IMR-90 (cell line): Measurements from ENCODE around the gene AUH. TPM values are rescaled to one million over a fixed set of nuclear protein-coding genes. Genes with fewer than 3 reads are reported as not detected.

Experiments used
- ATAC-seq: fragments of 200-7000 bp; cut with Tn5 transposase; 2 replicates; pipeline ENCODE4 v1.9.1; 2020; ENCODE audit warnings: low read depth, mild to moderate bottlenecking, moderate library complexity
- BruUV-seq: library from RNA; stranded (reverse); fragments of 400-500 nt; replicated peaks from 2 replicates; lab custom pipeline; 2021; lab: Mats Ljungman, UMichigan
- CTCF ChIA-PET: fragments of 300-600 bp; formaldehyde crosslinking; extraction: SDS; loops from one replicate; lab custom pipeline; 2021; ENCODE audit warnings: antibody characterized with exemption; lab: Yijun Ruan, JAX
- POLR2A ChIA-PET: fragments of 300-600 bp; sonication (Branson Sonifier 250); formaldehyde crosslinking; loops from one replicate; lab custom pipeline; 2022; ENCODE audit warnings: antibody characterized with exemption; ENCODE audit not compliant: unreplicated experiment; lab: Charles Lee
- DNase-seq: peaks from one replicate; pipeline ENCODE4 v3.0.0; 2013
- H2AFZ ChIP-seq: replicated peaks from 2 replicates; pipeline ENCODE3; 2013; ENCODE audit warnings: low read length, mild to moderate bottlenecking; ENCODE audit not compliant: poor library complexity
- H2AK5ac ChIP-seq: 2 replicates; pipeline ENCODE4 v1.6.1; 2013; ENCODE audit warnings: low read depth, low read length, inconsistent platforms
- H2AK9ac ChIP-seq: replicated peaks from 2 replicates; pipeline ENCODE3; 2013; ENCODE audit warnings: mild to moderate bottlenecking, low read depth, low read length, moderate library complexity; ENCODE audit not compliant: poor library complexity
- H2BK120ac ChIP-seq: 2 replicates; pipeline ENCODE4 v1.6.1; 2013; ENCODE audit warnings: low read depth, low read length, inconsistent platforms
- H2BK15ac ChIP-seq: 3 replicates; pipeline ENCODE4 v1.6.1; 2013; ENCODE audit warnings: low read depth, low read length, inconsistent platforms
- H2BK20ac ChIP-seq: 2 replicates; pipeline ENCODE4 v1.6.1; 2013; ENCODE audit warnings: low read depth, mild to moderate bottlenecking, inconsistent platforms, low read length, moderate library complexity
- H2BK5ac ChIP-seq: 2 replicates; pipeline ENCODE4 v1.6.1; 2013; ENCODE audit warnings: mild to moderate bottlenecking, low read depth, low read length, inconsistent platforms; ENCODE audit not compliant: poor library complexity, severe bottlenecking
- H3K14ac ChIP-seq: replicated peaks from 2 replicates; pipeline ENCODE4 v1.6.1; 2013; ENCODE audit warnings: low read depth, low read length, inconsistent platforms
- H3K18ac ChIP-seq: 2 replicates; pipeline ENCODE4 v1.6.1; 2013; ENCODE audit warnings: low read depth, low read length, control low read depth
- H3K23ac ChIP-seq: 2 replicates; pipeline ENCODE4 v1.6.1; 2013; ENCODE audit warnings: low read depth, low read length, inconsistent platforms
- H3K27ac ChIP-seq: 2 replicates; pipeline ENCODE4 v1.5.1; 2013; ENCODE audit warnings: mild to moderate bottlenecking, control low read depth, low read length; ENCODE audit not compliant: insufficient read depth
- H3K27me3 ChIP-seq: 2 replicates; pipeline ENCODE4 v1.6.1; 2013; ENCODE audit warnings: low read length; ENCODE audit not compliant: control insufficient read depth, insufficient read depth
- H3K36me3 ChIP-seq: 2 replicates; pipeline ENCODE4 v1.6.1; 2013; ENCODE audit warnings: low read length, mixed read lengths; ENCODE audit not compliant: control insufficient read depth, insufficient read depth
- H3K4ac ChIP-seq: 2 replicates; pipeline ENCODE4 v1.6.1; 2013; ENCODE audit warnings: low read depth, low read length, inconsistent platforms
- H3K4me1 ChIP-seq: 2 replicates; pipeline ENCODE4 v1.6.1; 2013; ENCODE audit warnings: low read length, mixed read lengths; ENCODE audit not compliant: control insufficient read depth, insufficient read depth
- H3K4me2 ChIP-seq: 2 replicates; pipeline ENCODE4 v1.6.1; 2013; ENCODE audit warnings: low read depth, mild to moderate bottlenecking, control low read depth, low read length, moderate library complexity
- H3K4me3 ChIP-seq: 2 replicates; pipeline ENCODE4 v1.5.1; 2013; ENCODE audit warnings: low read depth, mild to moderate bottlenecking, control low read depth, low read length, moderate library complexity; ENCODE audit not compliant: insufficient read depth
- H3K56ac ChIP-seq: 2 replicates; pipeline ENCODE4 v1.6.1; 2013; ENCODE audit warnings: low read length, inconsistent platforms; ENCODE audit not compliant: insufficient read depth; ENCODE audit errors: extremely low read depth
- H3K79me1 ChIP-seq, 2 experiments: 2 replicates each; pipeline ENCODE4 v1.6.1; 2013; ENCODE audit warnings: low read length in 2 of 2, inconsistent platforms in 1 of 2, low read depth in 1 of 2
- H3K9ac ChIP-seq: 2 replicates; pipeline ENCODE4 v1.6.1; 2013; ENCODE audit warnings: low read depth, low read length, control low read depth
- H3K9me1 ChIP-seq: 2 replicates; pipeline ENCODE4 v1.6.1; 2013; ENCODE audit warnings: low read length, inconsistent platforms; ENCODE audit not compliant: insufficient read depth
- H3K9me3 ChIP-seq: 2 replicates; pipeline ENCODE4 v1.6.1; 2013; ENCODE audit warnings: low read length; ENCODE audit not compliant: control insufficient read depth, insufficient read depth
- H4K20me1 ChIP-seq: 2 replicates; pipeline ENCODE4 v1.6.1; 2013; ENCODE audit warnings: low read length, inconsistent platforms; ENCODE audit not compliant: insufficient read depth
- H4K5ac ChIP-seq: 2 replicates; pipeline ENCODE4 v1.6.1; 2013; ENCODE audit warnings: mild to moderate bottlenecking, low read depth, low read length, control low read depth
- H4K8ac ChIP-seq, 2 experiments: 2 replicates each; pipeline ENCODE4 v1.6.1; 2013; ENCODE audit warnings: low read depth in 2 of 2, low read length in 2 of 2, control low read depth in 1 of 2, inconsistent platforms in 1 of 2
- H4K91ac ChIP-seq: 2 replicates; pipeline ENCODE4 v1.6.1; 2013; ENCODE audit warnings: low read depth, low read length, inconsistent platforms; ENCODE audit not compliant: insufficient read depth
- BHLHE40 ChIP-seq: fragments of 150-350 bp; IDR thresholded peaks from 2 replicates; pipeline ENCODE4 v1.6.1; 2016; ENCODE audit warnings: mild to moderate bottlenecking, low read depth, low read length
- CEBPB ChIP-seq: IDR thresholded peaks from 2 replicates; pipeline ENCODE4 v1.6.1; 2012; ENCODE audit warnings: low read depth, low read length, improper control_type of control experiment
- CHD1 ChIP-seq: IDR thresholded peaks from 2 replicates; pipeline ENCODE4 v1.6.1; 2012; ENCODE audit warnings: low read depth, low read length, improper control_type of control experiment
- FOS ChIP-seq: fragments of 150-350 bp; IDR thresholded peaks from 2 replicates; pipeline ENCODE4 v1.6.1; 2016; ENCODE audit warnings: low read depth, low read length
- MAFK ChIP-seq: IDR thresholded peaks from 2 replicates; pipeline ENCODE4 v1.6.1; 2012; ENCODE audit warnings: low read depth, low read length, improper control_type of control experiment
- MAZ ChIP-seq: IDR thresholded peaks from 2 replicates; pipeline ENCODE4 v1.6.1; 2012; ENCODE audit warnings: low read depth, mild to moderate bottlenecking, low read length, improper control_type of control experiment, moderate library complexity, borderline replicate concordance
- NFE2L2 ChIP-seq: fragments of 150-350 bp; IDR thresholded peaks from 2 replicates; pipeline ENCODE4 v1.6.1; 2016; ENCODE audit warnings: low read depth, mild to moderate bottlenecking, low read length
- POLR2A ChIP-seq: IDR thresholded peaks from 2 replicates; pipeline ENCODE4 v1.6.1; 2012; ENCODE audit warnings: mild to moderate bottlenecking, low read depth, low read length
- RAD21 ChIP-seq: IDR thresholded peaks from 2 replicates; pipeline ENCODE4 v1.6.1; 2012; ENCODE audit warnings: low read length, improper control_type of control experiment
- RCOR1 ChIP-seq: IDR thresholded peaks from 2 replicates; pipeline ENCODE4 v1.6.1; 2012; ENCODE audit warnings: mild to moderate bottlenecking, low read length, improper control_type of control experiment; ENCODE audit not compliant: insufficient replicate concordance
- RFX5 ChIP-seq: IDR thresholded peaks from 2 replicates; pipeline ENCODE4 v1.8.0; 2012; ENCODE audit warnings: low read depth, mild to moderate bottlenecking, low read length, moderate library complexity
- SMC3 ChIP-seq: fragments of 150-350 bp; IDR thresholded peaks from 2 replicates; pipeline ENCODE4 v1.6.1; 2016; ENCODE audit warnings: low read depth, mild to moderate bottlenecking, antibody characterized with exemption, low read length, moderate library complexity
- dilution Hi-C: fragments of 300-500 bp; cut with HindIII; formaldehyde crosslinking; loops from one replicate; pipeline ENCODE4 v1.14.3; 2018; ENCODE audit warnings: low sequenced_read_pairs; ENCODE audit not compliant: unreplicated experiment
- in situ Hi-C: fragments of 300-500 bp; cut with MboI; formaldehyde crosslinking; loops from 3 replicates; pipeline ENCODE4 v1.14.3; 2019; ENCODE audit warnings: low sequenced_read_pairs, inconsistent platforms, mixed read lengths
- intact Hi-C: fragments of 100-400 bp; cut with micrococcal nuclease; formaldehyde crosslinking; loops from 2 replicates; pipeline ENCODE4 v1.10.0; 2022
- polyA plus RNA-seq, 3 experiments: library from polyadenylated mRNA; depleted of rRNA; stranded (reverse); fragments of >200 nt; gene quantifications; 2 replicates each; pipeline ENCODE4 v1.2.3, GENCODE V29; 2012; ENCODE audit warnings: low replicate concordance in 1 of 3
- total RNA-seq: library from RNA; depleted of rRNA; stranded (reverse); fragments of >200 nt; gene quantifications from 2 replicates; pipeline ENCODE4 v1.2.3, GENCODE V29; 2012
- TF ChIP-seq, protein P1 (sequence below): fragments of 150-350 bp; IDR thresholded peaks from 2 replicates; pipeline ENCODE4 v1.6.1; 2016; ENCODE audit warnings: low read depth, mild to moderate bottlenecking, low read length, moderate library complexity, borderline replicate concordance
- TF ChIP-seq, protein P2 (sequence below): conservative IDR thresholded peaks from 2 replicates; pipeline ENCODE4 v1.5.1; 2012; ENCODE audit warnings: mild to moderate bottlenecking, low read depth, low read length, improper control_type of control experiment

AUH gene
- total and polyA plus RNA-seq, 2 of the 4 experiments (the other 2 are of a cell fraction), result 5.9 to 8.1 TPM

DNA sequence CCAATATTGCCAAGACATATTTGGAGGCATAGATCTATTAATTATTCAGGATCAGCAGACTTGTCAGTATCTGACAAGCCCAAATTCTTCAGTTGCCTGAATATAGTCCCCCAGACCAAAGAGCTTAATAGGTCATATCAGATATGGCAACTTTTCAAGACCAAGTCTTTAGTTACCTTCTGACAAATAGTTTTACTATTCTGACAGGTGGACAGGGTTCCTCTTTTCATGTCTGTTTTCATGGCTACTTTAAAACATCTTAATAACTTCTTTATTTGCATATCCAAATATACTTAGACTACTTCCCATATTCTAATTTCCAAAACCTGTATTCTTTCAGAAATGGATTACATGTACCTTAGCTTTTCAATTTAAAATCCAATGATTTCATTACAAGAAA is 65.4 kb downstream of the AUH start:
- dilution Hi-C loops, result no loop called here
- BruUV-seq, result no TSS peak
- Histone ChIP-seq H3K9me1 (peaks cover 10% of the 10 kb centered on the region), H3K4me3 (no peak overlapping the region), H2AFZ (no peak overlapping the region), H2BK20ac (no peak overlapping the region), H3K14ac (no peak overlapping the region), H3K9ac (no peak overlapping the region), H3K4ac (no peak overlapping the region), H3K9me3 (no peaks in the 10 kb centered on the region), H2AK5ac (no peak overlapping the region), H3K79me1 (peaks cover 11 to 32% of the 10 kb centered on the region in 2 experiments), H3K4me2 (no peak overlapping the region), H3K27me3 (no peaks in the 10 kb centered on the region), H3K4me1 (peaks cover 3% of the 10 kb centered on the region), H4K20me1 (no peaks in the 10 kb centered on the region), H4K5ac (no peak overlapping the region), H2BK5ac (no peak overlapping the region), H3K36me3 (peaks cover 20% of the 10 kb centered on the region), H3K23ac (no peak overlapping the region), H2BK15ac (no peak overlapping the region), H4K91ac (no peak overlapping the region), H3K27ac (no peak overlapping the region), H4K8ac (no peak overlapping the region), H3K56ac (no peak overlapping the region), H3K18ac (no peak overlapping the region), H2BK120ac (no peak overlapping the region), H2AK9ac (no peak overlapping the region)
- no peak for ATAC-seq
- TF ChIP-seq BHLHE40 (no peak), MAFK (no peak), POLR2A (no peak), SMC3 (no peak), CHD1 (no peak), CEBPB (no peak), RCOR1 (no peak), NFE2L2 (no peak), FOS (no peak), RAD21 (no peak), MAZ (no peak), RFX5 (no peak)
- TF ChIP-seq, protein P1, sequence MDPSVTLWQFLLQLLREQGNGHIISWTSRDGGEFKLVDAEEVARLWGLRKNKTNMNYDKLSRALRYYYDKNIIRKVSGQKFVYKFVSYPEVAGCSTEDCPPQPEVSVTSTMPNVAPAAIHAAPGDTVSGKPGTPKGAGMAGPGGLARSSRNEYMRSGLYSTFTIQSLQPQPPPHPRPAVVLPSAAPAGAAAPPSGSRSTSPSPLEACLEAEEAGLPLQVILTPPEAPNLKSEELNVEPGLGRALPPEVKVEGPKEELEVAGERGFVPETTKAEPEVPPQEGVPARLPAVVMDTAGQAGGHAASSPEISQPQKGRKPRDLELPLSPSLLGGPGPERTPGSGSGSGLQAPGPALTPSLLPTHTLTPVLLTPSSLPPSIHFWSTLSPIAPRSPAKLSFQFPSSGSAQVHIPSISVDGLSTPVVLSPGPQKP, result no peak
- TF ChIP-seq, protein P2, sequence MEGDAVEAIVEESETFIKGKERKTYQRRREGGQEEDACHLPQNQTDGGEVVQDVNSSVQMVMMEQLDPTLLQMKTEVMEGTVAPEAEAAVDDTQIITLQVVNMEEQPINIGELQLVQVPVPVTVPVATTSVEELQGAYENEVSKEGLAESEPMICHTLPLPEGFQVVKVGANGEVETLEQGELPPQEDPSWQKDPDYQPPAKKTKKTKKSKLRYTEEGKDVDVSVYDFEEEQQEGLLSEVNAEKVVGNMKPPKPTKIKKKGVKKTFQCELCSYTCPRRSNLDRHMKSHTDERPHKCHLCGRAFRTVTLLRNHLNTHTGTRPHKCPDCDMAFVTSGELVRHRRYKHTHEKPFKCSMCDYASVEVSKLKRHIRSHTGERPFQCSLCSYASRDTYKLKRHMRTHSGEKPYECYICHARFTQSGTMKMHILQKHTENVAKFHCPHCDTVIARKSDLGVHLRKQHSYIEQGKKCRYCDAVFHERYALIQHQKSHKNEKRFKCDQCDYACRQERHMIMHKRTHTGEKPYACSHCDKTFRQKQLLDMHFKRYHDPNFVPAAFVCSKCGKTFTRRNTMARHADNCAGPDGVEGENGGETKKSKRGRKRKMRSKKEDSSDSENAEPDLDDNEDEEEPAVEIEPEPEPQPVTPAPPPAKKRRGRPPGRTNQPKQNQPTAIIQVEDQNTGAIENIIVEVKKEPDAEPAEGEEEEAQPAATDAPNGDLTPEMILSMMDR, result no peak
- no peak for DNase-seq
- ChIA-PET POLR2A (no interaction called here), CTCF (no interaction called here)
- intact Hi-C loops, result no loop called here
- in situ Hi-C loops, result no loop called here
